DMS 273 treated with DMSO at 0.1 percent for 48 hours (cell line): ENCODE measurements around the gene OGT.
"Not testable (repeated sequence)": the region's sequence is repeated elsewhere in the genome, so short reads cannot be mapped to it uniquely, and the experiment has no call there.

ENCODE experiments used
- DNase-seq: peaks from one replicate; lab custom pipeline; 2025; lab: John Stamatoyannopoulos, UW

Gene OGT

DNA sequence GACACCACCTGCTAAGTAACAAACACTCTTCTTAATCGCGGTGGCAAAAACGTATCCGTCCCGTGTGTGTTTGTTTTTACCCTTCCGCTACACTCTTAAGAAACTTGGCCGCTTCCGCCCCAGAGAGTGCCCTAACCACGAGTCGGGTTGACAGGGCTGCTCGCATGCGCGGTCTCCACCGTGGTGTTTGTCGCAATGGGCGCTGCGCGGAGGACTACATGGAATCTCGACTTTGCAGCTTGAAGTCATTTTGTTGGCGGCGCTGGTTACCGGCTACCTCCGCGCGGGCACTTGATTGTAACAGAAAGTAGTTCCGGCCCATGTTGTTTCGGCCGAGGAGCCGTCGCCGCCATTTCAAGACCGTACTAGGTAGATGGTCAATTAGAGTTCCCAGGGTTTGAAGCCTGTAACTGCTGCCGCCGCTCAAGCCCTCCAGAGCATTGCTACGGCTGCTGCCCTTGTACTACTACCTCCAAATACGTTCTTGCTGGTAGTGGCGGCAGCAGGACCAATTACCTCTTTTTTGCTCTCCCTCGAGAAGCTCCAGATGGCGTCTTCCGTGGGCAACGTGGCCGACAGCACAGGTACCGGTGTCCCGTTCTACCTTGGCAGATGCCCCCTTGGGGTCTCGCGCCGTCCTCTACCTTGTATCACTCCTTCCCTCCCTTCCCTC is at the start of gene OGT:
OGT (plus strand) TSS at position 352 of the 673 bp plus-strand sequence; CDS start at position 548, 196 bp downstream.
- DNase-seq, result peak; percentile 94

DNA sequence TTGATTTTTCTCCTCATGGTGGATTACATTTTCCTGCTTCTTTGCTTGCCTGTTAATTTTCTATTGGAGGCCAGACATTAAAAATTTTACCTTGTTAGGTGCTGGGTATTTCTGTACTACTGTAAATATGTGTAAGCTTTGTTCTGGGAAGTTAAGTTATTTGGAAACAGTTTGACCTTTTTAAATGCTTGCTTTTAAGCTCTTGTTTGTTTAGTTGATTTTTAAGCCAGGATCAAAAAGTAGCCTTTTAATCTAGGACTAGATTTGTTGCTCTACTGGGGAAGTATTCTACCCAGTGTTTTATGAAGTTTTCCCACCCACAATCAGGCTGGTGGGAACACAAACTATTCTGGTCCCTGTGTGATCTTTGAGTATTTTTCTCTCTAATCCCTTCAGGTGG is 45.1 kb upstream of the OGT start:
- no peak for DNase-seq

DNA sequence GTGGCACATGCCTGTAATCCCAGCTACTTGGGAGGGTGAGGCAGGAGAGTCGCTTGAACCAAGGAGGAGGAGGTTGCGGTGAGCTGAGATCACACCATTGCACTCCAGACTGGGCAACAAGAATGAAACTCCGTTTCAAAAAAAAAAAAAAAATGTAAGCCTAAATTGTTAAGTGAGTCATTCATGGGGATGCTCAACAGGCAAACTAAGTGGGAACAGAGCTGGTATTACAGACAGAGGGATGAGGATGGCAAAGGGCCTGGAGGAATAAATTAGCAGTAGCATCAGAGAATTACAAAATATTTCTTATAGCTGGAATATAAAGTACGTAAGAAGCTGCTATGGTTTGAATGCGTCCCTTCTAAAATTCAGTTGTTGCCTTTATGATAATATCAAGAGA is 43.4 kb upstream of the OGT start:
- DNase-seq, result no peak

DNA sequence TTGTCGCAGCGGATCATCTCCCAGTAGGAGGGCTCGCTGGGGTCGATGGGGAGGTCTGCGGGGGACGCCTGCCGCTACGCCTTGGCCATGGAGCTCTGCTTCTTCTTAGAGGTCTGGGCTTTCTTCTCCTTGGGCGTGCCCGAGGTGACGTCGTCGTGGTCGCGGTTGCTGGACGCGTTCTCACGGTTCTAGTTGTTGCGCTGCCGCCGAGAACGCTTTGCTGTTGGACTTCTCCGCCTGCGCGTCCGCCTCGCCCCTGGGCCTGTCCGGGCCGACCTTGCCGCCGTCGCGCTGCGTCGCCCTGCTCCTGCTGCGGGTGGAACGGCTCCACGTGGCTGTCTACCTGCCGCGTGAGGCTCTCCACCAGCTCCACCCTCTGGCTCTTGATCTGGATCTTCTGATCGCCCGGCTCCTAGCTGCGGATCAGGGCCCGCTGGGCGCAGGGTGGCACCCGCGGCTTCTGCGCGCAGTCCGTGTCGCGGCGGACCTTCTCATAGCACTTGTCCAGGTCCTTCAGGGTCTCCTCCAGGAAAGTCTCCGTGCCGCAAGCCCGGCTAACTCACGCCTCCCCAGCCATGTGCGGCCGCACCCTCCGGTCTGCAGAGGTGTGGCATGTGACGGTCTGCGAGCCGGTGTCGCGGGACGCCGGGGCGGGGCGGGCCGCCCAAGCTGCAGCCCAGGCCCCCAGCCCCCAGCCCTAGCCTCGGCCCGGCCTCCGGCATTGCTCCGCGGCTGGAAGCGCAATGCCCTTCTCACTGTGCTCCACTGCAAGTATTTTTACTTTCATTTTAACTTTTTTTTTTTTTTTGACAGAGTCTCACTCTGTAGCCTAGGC is 40.5 kb upstream of the OGT start:
- DNase-seq, result no peak

DNA sequence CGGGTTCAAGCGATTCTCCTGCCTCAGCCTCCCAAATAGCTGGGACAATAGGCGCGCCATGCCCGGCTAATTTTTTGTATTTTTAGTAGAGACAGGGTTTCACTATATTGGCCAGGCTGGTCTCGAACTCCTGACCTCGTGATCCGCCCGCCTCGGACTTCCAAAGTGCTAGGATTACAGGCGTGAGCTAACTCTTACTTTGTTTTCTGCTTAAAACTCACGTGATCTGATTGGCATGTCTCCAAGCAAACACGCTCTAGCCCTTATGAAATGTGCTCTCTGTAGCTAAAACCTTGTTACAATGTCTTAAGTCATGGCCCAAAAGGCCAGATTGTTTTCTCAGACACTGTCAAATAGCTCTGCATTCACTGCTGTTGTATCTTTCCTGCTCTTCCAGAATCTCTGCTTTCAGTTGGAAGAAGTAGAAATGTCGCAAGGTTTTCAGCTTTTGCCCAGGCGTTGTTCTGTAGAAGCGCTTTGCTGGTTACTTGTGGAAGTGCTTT is 39.7 kb upstream of the OGT start:
- DNase-seq, result no peak

DNA sequence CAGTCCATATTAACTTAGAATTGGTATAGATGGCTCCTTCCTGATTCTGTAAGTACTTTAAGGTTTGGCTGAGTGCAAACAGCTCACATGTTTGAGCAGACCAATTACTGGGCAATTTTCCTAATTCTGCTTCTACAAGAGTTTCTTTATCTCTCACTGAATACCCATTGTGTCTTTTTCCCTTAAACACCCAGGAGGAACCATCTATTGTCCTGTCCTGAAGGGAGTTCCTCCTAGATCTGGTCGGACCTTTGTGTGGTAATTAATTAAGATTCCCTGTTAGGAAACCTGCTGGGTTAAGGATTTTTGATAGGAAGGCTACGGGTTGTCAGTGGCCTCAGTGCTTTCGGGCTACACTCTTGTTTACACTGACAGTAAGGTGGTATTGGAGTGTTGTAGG is 36.9 kb upstream of the OGT start:
- DNase-seq, result not testable (repeated sequence)

DNA sequence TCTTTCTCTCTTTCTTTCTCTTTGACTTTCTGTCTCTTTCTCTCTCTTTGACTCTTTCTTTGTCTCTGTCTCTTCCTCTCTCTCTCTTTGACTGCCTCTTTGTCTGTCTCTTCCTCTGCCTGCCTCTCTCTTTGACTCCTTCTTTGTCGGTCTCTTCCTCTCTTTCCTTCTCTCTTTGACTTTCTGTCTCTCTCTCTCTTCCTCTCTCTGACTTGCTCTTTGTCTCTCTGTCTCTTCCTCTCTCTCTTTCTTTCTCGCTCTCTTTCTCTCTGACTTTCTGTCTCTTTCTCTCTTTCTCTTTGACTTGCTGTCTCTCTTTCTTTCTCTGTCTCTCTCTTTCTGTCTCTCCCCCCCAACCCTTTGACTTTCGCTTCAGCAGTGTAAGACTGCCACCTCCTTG is 36.4 kb upstream of the OGT start:
- DNase-seq, result no peak

DNA sequence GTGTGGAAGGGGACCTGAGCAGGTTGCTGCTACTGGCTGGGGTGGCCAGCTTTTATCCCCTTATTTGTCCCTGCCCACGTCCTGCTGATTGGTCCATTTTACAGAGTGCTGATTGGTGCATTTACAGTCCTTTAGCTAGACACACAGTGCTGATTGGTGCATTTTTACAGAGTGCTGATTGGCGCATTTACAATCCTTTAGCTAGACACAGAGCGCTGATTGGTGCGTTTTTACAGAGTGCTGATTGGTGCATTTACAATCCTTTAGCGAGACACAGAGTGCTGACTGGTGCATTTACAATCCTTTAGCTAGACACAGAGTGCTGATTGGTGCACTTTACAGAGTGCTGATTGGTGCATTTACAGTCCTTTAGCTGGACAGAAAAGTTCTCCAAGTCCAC is 30.8 kb upstream of the OGT start:
- DNase-seq, result not testable (repeated sequence)

DNA sequence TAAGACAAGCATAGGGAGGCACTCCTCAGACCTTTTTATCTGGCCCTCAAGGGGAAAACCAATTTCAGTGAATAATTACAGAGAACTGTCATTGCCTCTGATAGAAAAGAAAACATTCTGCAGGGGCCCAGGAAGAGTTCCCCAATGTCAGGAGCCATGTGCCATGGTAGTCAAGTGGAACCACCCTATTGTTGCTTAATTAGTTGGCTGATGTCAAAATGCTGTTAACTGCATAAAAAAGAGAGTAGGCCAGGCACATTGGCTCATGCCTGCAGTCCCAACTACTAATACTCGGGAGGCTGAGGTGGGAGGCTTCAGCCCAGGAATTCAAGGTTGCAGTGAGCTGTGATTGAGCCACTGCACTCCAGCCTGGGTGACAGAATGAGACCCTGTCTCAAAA is 28.6 kb upstream of the OGT start:
- DNase-seq, result no peak

DNA sequence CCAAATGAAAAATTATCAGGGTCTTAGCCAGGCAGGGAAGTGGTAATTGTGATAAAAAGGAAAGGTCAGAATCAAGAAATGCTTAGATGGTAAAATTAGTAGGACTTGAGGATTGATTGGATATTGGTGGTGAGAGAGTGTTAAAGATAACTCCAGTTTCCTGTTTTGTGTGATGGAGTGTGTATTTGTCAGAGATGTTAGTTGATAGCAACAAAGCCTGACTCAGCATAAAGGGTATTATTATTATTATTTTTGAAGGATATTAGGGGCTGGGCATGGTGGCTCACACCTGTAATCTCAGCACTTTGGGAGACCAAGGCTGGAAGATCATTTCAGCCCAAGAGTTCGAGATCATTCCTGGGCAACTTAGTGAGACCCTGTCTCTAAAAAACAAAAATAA is 23.6 kb upstream of the OGT start:
- DNase-seq, result no peak

DNA sequence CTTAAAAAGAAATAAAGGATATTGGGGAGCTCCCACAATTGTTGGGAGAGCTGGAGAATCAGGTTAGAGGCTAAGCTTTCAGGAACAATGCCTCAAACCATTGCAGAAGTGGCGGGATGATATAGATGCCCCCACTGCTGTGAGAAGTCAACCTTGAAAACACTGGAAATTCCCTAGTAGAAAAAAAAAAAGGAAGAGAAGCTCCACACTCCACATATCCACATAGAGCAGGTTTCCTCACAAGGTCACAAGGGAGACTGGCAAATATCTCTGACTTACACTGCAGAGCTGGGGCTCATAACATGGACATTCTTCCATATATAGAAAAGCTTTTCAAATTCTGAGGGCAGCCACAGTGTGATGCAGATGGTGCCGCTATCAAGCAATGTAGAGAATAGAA is 22.7 kb upstream of the OGT start:
- DNase-seq, result no peak

DNA sequence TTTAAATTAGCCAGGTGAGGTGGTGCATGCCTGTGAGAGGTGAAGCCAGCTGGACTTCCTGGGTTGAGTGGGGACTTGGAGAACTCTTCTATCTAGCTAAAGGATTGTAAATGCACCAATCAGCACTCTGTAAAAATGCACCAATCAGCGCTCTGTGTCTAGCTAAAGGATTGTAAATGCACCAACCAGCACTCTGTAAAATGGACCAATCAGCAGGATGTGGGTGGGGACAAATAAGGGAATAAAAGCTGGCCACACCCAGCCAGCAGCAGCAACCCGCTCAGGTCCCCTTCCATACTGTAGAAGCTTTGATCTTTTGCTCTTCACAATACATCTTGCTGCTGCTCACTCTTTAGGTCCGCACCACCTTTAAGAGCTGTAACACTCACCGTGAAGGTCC is 19.2 kb upstream of the OGT start:
- not testable (repeated sequence) for DNase-seq

DNA sequence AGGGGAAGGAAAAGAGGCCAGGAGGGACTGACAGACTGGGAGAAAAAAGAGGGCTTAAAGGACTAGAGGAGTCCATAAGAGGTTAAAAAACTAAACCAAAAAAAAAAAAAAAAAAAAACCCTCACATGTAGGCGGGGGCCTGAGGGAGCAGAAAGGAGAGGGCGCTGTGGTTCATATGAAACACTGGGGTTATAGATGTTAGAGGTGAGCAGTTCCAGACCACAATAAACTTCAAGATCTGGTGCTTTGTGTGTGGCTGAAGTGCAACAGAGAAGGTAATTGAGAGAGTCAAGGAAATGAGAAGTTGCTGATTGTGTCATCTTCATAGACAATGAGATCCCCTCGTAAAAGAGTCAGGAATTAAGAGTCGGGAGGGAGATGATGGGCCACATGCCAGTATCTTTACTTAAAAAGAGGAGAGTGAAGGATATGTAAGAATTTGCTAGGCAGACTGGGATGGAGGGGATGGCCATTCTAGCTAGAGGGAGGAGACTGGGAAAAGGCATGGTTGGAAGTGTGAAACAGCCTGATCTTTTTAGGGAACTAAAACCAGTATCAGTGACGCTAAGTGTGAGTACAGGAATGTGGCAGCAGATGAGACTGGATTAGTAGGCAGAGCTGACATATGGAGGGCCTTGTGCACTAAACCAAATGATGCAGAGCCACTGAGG is 18.4 kb upstream of the OGT start:
- DNase-seq, result peak; percentile 28

DNA sequence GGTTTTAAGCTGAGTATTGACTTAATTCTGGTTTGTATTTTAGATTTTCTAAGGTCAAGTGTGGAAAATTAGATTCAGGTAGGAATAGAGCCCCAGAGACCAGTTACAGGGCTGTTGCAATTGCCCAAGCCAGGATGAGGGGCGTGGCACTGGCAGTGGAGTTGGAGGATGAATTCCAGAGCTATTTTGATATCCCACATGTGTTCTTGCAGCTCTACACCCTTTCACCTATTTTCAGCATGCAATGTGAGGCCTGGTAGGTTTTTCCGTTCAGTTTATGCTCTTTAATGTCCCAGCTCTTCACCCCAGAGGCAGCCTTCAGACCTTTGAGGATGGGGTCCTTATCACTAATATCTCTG is 17.9 kb upstream of the OGT start:
- DNase-seq, result no peak

DNA sequence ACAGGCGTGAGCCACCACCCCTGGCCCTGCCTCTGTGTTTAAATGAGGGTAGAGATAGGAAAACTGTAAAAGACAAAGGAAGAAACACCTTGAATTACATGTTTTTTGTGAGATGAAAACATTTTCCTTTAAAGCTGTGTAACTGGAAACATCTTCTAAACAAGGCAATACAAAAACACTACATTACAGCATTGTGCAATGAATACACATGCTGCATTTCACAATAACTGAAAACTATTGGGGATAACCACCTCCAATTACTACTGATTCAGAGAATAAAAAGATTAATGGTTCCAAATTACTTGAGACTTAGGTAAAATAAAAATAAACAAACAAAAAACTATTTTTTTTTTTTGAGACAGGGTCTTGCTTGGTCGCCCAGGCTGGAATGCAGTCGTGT is 7.6 kb upstream of the OGT start:
- no peak for DNase-seq

DNA sequence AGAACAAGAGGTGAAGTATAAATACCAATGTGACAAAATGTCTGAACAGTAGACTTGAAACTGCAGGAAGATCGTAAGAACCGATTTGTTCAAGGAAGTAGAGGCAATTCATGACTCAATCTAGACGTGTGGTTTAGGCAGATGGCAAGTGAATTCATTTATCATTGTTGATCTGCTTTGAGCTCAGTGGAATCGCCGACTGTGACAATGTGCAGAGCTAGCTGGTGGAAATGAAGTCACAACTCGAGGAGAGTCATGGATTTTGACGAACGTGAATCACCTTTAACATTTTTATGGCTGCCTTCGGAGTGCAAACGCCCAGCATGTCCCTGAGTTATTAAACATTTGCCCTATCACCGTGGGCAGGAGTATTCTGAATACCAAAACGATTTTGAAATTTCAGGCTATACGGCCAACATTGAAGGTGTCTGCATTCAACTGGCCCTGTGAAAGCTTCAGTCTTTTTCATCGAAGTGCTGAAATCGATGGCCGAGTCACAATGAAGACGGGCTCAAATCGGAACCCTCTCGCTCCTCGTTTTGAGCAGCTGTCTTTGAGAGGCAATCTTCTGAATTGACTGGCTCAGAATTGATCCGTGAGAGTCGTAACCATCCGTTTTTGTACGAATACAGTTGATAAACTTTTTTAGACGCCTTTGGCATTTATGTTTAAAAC is 689 bp upstream of the OGT start:
- no peak for DNase-seq

DNA sequence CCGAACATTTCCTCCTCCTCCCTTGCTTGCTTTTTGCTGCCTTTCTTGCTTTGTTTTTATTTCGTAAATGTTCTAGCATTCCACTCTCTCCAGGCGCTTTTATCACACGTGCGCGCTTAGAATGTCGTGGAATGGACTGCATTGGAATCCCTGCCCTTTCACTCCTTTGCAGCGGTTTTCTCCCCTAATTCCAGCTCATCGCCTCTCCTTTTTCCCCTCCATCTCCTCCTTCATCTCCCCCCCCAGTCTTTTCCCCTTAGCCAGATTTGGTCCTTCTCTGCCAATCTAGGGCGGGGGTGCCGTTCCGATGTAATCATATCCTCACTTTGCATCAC is 579 bp downstream of the OGT start:
- DNase-seq, result no peak

DNA sequence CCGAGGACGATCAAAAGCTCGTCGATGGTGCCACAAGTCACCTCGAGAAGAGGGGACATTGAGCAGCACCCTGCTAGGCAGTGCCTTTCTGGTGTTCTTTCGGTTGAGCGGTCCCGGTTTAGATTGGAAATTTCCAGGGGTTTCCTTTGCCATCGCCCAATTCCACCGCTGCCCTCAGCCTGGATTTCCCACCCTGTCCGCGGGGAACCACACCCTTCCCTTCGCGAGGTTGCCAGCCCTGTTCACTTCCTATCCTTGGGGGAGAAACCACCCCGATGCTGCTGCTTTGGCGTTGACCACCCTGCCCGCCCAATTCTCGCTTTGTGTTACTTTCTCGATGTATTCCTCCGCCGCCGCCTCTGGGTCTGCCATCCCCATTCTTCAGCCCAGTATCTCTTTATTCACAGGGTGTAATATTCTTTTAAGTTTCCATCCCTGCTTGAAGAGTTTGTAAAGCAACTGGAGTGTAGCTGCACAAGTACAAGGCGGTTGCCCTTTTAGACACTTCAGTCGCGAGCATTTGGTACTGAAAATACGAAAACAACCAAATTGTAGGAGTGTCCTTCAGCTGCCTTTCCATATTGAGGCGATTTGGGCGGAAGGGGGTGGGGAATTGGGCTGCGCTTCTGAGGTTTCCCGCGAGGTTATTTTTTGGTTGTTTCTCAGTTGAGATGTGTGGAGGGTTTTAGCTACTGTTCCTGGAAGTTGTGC is 1.1 kb downstream of the OGT start:
- no peak for DNase-seq

DNA sequence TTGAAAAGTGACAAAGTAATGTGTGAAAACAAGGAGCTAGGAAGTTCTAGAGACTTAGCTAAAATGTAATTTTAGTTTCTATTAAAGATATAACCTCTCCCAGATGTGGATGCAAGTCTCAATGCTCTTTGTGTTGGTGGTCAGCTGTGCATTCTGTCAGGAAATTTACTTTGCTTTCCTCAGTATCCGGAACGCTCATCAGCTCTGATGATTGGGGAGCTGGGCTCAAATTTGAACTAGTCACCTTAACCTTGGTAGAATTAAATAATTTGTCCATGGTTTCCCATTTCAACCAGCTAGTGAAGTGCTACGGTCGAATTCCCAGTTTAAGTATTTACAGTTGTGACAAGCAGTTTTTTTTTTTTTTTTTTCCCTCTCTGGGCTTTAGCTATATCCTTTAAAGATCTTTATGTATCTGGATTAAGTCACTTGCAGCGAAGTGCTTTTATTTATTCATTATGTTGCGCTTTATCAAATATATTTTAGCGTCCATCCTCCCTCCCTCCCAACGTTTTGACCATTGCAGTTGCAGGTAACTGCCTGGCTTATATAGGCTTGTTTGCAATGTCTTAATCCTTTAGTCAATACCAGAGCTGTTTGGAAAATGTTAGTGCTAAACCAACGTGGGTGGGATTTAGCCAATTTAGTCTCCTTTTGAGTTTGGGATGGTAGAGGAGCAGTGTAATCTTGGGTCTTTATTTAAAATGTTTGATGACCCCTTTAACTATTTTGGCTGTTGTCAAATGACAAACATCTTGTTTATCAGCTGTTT is 2.1 kb downstream of the OGT start:
- DNase-seq, result no peak

DNA sequence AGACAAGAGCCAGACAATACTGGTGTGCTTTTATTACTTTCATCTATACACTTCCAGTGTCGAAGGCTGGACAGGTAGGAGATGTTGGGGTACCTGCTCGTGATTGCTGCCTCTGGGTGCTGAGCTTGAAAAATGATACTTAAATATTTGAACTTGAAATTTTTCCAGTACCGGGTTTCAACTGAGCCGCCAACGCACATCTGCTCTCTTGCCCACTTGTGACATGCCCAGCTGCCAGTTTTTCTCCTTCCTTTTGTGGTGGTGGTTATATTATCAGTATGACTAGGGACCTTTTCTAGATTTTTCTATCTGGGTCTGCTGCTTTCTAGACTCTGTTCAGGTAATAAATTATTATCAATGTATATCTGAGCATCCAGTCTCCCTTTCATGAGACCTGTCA is 3.4 kb downstream of the OGT start:
- DNase-seq, result peak; percentile 28

DNA sequence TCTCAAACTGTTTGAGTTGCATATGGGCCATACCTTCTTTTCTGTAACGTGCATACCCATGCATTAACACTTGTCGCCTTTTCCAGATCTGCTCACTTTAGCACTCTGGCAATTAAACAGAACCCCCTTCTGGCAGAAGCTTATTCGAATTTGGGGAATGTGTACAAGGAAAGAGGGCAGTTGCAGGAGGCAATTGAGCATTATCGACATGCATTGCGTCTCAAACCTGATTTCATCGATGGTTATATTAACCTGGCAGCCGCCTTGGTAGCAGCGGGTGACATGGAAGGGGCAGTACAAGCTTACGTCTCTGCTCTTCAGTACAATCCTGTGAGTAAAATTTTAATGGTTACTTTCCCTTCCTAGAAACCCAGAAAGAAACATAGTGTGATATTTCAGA is 4.8 kb downstream of the OGT start:
- no peak for DNase-seq
